GM12874 (cell line): ENCODE measurements around the gene PRSS56.

Experiments used
- CTCF ChIP-seq: IDR thresholded peaks from 2 replicates; pipeline ENCODE4 v1.5.1; 2011; ENCODE audit warnings: low read depth, mild to moderate bottlenecking, control low read depth, low read length, moderate library complexity; ENCODE audit not compliant: insufficient read depth

Gene PRSS56

GRCh38 chr2:232550354-232551249 lies 30.4 kb downstream of the PRSS56 start, which contains the start of the genes EIF4E2 and TIGD1:
Gene EIF4E2 (plus strand): TSS chr2:232550689. CDS start chr2:232550725, 36 bp downstream.
Gene TIGD1 (minus strand): TSS chr2:232550557. CDS start chr2:232549882, 675 bp downstream.
- TF ChIP-seq CTCF = peak; percentile 30; the same call in 1 of the 2 replicates

- no peak for TF ChIP-seq CTCF
Measured at GRCh38 chr2:232551250-232551638, 31.1 kb downstream of the PRSS56 start.

GRCh38 chr2:232551776-232552175 lies 31.6 kb downstream of the PRSS56 start:
- no peak for TF ChIP-seq CTCF

DNA sequence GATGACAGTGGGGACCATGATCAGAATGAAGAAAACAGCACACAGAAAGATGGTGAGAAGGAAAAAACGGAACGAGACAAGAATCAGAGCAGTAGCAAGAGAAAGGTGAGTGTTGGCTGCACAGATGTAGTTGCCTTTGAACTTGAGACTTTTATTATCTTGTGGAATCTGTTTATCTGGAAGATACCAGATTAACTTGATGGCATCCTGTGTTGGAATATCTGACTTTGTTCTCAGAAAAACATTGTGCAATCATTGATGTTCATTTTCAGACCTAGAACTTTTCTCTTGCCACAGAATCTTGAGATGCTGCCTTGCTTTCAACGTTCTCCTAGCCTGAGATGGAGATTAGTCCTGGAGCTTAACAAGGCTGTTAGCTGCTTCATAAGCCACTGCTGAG lies 36.2 kb downstream of the PRSS56 start:
- no peak for TF ChIP-seq CTCF

DNA sequence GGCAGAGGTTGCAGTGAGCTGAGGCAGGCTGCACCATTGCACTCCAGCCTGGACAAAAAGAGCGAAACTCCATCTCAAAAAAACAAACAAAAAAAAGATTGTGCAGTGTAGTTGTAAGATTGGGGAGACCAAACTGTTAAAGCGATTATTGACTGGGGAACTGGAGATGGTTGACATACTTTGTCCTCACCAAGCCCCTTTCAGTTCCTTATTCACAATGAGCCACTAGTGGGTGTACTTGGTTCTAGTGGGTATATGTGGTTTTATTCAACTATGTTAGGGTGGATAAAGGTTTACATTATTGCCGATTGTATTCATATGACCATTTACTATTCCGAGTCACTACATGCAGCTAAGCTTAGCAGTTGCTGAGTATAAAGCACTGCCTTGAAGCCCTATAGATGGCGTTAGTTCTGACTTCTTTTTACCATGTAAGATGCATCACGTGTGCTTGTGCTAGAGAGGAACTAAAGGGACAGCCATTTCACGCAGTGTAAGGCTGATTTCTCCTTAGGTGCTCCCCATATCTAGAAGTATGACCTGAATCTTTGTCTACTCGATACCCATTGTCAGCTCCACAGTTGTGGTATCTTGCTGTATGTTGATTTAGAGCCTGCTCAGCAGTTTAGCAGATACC lies 42.4 kb downstream of the PRSS56 start:
- no peak for TF ChIP-seq CTCF

DNA sequence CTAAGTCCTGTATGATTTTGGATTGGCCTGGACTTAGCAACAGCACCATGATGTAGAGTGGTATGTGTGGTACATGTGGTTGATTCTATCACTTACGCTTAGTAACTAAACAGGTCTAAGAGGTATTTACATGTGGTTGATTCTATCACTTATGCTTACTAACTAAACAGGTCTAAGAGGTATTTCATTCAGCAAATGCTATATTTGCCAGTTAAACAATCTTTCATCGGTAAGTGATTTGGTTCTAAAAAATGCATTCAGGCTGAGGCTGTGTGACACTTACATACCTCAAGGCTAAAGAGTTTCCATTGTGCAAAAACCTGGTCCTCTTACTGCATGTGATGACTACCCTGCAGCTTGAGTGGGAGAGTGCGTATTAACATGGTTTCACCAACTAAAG lies 43.4 kb downstream of the PRSS56 start:
- no peak for TF ChIP-seq CTCF

DNA sequence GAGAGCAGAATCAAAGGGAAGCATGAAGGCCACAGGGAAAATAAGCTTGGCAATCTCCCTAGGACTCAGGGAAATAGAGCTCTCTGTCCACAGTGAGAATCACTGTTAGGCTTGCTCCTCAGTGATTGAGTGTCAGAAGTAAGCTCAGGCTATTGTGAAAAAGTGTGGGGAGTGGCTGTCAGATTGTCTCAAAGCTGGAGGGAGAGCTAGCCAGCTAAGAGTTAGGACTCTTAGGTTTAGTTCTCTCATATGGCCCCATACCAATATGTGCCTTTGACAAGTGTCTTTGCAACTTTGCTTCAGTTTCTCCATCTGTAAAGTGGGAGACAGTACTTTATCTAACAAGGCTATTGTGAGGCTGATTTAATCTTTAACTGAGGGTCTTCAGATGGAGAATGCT lies 47.5 kb downstream of the PRSS56 start:
- no peak for TF ChIP-seq CTCF
